GM19463 (cell line): ENCODE results near the gene SLC1A7.

Source experiments
- ATAC-seq: cut with Tn5 transposase; IDR thresholded peaks from one replicate; pipeline ENCODE4 v1.9.1; 2021; ENCODE audit warnings: mild to moderate bottlenecking, moderate library complexity; ENCODE audit not compliant: unreplicated experiment

Gene SLC1A7

GRCh38 chr1:53162621-53163020 lies 20.2 kb upstream of the SLC1A7 start:
- ATAC-seq: no peak

DNA sequence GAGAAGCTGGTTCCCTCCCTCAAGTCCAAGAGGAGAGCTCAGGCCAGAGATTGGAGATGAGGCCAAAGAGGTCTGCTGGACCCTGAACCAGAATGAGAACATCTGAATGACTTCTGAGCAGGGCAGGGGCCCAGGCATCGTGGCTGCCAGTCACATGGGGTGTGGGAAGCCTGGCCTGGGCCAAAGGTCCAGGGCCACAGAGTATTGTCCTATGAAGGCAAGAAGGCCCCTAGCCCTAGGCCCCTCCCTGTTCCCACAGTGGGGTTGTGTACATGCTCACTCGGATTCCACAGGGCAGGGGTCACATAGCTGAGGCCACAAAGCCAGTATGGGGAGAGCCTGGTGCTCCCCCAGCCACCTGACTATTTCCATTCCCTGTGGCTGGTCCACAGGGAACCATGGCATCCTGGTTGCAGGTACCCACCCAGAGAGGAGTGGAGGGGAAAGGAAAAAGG lies 18.5 kb upstream of the SLC1A7 start:
- ATAC-seq: no peak

- ATAC-seq: no peak
These were observed 16.5 kb upstream of the SLC1A7 start for GRCh38 chr1:53158900-53159299.

- no peak for ATAC-seq
These were observed 14.3 kb upstream of the SLC1A7 start for GRCh38 chr1:53156783-53157182.

- no peak for ATAC-seq
These were observed 13.5 kb upstream of the SLC1A7 start for GRCh38 chr1:53155945-53156344.

DNA sequence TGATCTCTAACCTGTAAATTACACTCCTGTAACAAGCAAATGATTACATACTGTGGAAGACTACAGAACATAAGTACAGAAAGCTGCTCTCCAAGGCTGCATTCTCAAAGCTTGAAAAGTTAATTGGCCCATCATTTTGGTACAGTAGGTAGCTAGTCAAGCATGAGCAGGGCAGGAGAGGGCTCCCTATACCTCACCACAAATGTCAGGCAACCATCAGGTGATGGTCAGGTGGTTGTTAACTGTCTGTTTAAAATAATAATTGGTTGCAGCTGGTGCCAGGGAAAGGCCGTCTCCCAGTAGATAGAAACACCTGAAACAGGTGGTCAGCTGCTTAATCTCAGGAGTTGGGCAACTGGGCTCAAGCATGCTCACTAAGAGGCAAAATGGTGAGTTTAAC lies 13.1 kb upstream of the SLC1A7 start:
- no peak for ATAC-seq

DNA sequence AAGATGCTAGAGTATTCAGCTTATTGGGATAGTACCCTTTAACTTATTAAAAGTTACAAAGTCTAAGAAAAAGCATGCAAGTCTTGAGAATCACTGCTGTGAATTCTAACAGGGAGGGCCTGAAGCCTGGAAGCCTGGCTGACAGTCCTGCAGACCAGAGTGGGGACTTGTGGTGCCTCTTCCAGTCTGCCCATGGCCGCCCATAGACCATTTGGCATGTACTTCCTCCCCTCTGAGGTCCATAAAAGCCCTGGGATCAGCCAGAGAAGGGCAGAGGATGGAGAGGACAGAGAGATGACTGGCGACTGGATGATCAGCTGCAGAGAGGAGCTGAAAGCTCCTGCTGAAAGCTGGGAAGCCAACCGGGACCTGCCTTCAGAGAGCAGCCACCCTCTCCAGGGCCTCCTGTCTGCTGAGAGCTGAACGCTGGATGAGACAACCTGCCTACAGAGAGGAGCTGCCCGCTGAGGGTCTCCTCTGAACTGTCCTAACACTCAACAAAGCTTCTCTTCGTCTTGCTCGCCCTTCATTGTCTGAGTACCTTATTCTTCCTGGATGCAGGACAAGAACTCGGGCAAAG lies 12.5 kb upstream of the SLC1A7 start:
- no peak for ATAC-seq

DNA sequence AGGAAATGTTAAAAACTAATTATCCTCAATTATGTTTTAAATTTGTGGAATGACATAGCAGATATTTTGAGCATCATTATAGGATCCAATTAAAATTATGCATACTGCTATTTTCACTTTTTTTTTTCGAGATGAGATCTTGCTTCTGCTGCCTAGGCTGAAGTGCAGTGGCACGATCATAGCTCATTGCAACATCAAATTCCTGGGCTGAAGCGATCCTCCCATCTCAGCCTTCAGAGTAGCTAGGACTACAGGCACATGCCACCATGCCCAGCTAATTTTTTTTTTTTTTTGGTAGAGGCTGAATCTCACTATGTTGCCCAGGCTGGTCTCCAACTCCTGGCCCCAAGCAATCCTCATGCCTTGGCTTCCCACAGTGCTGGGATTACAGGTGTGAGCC lies 11.3 kb upstream of the SLC1A7 start:
- ATAC-seq: no peak

- ATAC-seq: no peak
These were observed 5.7 kb upstream of the SLC1A7 start for GRCh38 chr1:53148123-53148522.

DNA sequence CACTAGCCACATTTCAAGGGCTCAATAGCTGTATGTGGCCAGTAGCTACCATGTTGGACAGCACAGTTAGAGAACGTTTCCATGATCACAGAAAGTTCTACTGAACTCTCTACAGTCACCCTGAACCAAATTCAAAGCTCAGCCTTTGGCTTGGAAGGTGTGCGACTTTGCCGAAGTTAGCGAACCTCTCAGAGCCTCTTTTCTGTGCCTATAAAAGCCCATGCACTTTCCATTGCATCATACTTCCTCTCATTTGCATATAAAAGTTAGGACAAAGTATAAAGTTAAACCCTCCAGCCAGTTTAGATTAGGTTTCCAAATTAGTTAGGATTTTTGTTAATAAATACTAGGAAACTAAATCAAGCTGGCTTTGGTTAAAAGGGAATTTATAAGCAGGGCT lies 4.7 kb upstream of the SLC1A7 start:
- no peak for ATAC-seq

DNA sequence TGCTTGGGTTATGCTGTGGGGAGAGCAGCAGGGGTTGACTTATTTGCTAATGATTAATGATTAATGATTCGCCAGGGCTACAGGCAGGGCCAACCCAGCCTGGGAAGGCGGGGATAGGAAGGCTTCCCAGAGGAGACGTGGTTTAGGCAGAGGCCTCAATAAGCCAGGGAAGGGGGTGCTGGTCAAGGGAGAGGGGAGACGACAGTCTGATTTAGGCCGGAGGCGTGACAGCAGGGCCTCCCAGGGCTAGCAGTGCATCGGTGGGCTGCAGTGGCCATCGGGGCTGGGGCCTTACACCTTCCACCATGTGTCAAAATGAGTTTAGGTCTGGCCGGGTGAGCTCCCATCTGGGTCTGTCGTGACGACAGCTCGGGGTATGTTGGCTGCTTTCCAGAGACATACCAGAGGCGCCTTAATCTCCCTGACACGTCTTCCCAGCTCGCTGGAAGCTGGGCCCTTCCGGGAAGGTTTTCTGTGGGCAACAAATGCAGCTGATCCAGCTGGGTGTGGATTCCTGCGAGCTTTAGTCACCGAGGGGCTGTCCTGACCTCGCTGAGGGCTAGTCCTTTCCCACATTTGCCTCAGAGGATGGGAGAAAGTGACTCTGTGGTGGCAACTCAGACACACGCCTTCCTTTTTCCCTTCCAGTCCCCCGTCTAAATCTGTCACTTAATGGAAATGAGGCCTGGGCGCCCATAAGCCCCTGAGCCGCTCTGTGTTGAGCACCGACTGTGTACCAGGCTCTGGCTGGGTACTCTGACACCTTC lies 3.7 kb upstream of the SLC1A7 start:
- ATAC-seq: no peak

DNA sequence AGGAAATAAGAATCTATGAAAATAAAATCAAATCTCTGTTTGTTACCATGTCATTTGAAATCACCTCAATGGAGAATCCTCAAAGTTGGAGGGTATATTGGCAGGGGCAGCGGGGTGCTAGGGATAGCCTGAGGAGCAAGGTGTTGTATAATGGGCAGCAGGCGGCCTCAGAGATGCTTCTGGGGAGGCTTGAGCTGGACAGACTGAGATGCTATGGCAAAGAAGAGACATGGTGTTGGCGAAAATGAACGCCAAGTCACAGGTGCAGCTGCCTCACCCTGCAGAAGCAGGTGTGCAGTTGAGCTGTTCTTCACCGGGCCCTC lies 3.1 kb upstream of the SLC1A7 start:
- no peak for ATAC-seq

DNA sequence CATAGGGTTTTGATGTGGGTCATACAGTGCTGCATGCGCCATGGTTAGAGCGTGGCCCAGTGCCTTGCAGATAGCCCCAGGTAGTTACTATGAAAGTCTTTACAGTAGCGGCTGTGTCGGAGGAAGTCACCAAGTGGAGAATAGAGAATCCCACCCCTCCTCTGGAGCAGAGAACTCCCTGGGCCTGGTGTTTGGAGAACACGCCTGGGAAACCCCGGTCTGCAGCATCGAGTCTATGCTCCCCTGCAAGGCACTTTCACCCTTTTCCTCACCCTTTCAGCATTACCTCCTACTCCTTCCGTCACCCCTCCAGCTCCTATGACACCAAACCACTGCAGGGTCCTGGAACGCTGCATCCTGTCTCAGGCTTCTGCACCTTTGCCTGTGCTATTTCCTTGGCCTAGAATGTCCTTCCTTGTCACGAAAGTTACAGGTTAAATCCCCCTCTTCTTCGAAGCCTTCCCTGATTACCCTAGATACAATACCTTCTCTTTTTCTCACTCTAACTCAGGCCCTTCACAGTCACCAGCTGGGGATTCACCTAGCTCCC lies 2.7 kb upstream of the SLC1A7 start:
- no peak for ATAC-seq

GRCh38 chr1:53144201-53144600 lies 1.8 kb upstream of the SLC1A7 start:
- no peak for ATAC-seq

GRCh38 chr1:53143527-53143926 lies 1.1 kb upstream of the SLC1A7 start:
- ATAC-seq: no peak

- no peak for ATAC-seq
These were observed 867 bp downstream of the SLC1A7 start for GRCh38 chr1:53141487-53142055.

- no peak for ATAC-seq
These were observed 2.0 kb downstream of the SLC1A7 start for GRCh38 chr1:53140451-53140850.

GRCh38 chr1:53139951-53140361 lies 2.5 kb downstream of the SLC1A7 start:
- ATAC-seq: no peak

DNA sequence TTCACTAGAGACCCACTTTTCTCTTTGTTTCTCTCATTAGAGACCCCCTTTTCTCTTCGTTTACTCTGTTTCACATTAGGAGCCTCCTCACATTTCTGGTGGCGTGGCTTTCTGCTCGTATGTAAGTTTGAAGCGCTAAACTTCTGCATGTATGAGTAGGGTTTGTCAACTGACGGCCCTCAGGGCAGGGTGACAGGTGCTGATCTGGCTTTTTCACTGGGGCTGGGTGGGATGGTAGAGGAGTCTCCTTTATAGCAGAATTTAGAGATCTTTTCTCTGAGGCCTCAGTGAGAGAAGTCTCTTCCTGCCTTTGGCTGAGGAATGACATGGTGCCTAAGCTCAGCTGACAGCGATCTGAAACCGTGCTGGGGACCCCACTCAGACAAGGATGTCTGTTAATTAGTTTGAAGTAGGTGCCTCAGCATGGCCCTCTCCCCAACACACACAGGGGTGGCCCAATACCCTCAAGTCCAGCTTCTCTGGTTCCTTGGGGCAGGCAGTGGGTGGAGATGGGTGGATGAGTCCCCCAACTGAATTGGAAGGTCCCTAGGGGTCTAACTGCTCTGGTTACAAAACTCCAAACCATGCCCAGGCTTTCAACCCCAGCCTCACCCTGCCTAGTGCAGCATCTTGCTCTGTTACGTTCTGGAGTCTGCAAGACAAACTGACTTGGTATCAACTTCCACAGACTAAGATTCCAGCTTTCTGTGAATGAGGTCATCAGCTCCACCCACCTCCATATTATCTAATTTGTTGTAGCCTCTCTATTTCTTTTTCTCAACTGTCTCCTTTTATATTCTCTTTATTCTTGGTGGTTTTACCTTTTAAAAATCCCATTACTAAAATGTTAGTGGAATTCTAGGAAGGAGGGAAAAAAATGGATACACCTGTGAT lies 3.2 kb downstream of the SLC1A7 start:
- no peak for ATAC-seq

DNA sequence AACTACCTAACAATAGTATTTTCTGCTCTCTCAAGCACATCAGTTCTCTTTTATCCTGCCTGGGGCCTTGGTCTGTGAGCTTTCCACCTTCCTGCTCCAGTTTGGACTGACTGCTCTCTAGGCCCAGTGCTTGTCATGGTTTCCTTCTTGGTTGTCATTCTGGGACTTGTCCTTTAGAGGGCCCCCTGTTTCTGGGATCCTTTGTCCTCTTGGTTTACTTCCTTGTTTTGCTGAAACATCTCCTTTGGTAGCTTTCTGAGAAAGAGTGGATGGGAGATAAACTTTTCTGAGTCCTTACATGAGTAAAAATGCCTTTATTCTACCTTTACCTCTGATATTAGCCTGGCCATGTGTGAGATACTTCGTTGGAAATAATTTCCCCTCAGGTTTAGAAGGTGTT lies 4.7 kb downstream of the SLC1A7 start:
- ATAC-seq: no peak

- ATAC-seq: no peak
These were observed 6.7 kb downstream of the SLC1A7 start for GRCh38 chr1:53135735-53136114.
